ENCODE data around the gene BMERB1.

- no peak for TF ChIP-seq POLR2AphosphoS5 (IDR thresholded peaks at IDR 0.05; ENCODE audit: low read depth)
- TF ChIP-seq, protein P1, sequence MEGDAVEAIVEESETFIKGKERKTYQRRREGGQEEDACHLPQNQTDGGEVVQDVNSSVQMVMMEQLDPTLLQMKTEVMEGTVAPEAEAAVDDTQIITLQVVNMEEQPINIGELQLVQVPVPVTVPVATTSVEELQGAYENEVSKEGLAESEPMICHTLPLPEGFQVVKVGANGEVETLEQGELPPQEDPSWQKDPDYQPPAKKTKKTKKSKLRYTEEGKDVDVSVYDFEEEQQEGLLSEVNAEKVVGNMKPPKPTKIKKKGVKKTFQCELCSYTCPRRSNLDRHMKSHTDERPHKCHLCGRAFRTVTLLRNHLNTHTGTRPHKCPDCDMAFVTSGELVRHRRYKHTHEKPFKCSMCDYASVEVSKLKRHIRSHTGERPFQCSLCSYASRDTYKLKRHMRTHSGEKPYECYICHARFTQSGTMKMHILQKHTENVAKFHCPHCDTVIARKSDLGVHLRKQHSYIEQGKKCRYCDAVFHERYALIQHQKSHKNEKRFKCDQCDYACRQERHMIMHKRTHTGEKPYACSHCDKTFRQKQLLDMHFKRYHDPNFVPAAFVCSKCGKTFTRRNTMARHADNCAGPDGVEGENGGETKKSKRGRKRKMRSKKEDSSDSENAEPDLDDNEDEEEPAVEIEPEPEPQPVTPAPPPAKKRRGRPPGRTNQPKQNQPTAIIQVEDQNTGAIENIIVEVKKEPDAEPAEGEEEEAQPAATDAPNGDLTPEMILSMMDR (conservative IDR thresholded peaks at IDR 0.05; ENCODE audit: low read depth in 2 of 2) = no peak
- TF ChIP-seq EZH2 (IDR thresholded peaks at IDR 0.05; ENCODE audit: low read depth, unreplicated experiment) = no peak
- no peak for TF ChIP-seq EZH2phosphoT487 (IDR thresholded peaks at IDR 0.05; ENCODE audit: unreplicated experiment)
- TF ChIP-seq ZNF114 (CRISPR knock-in tag; IDR thresholded peaks at IDR 0.05) = no peak
- TF ChIP-seq CREB1 (CRISPR knock-in tag; IDR thresholded peaks at IDR 0.05; ENCODE audit: low read depth) = no peak
- no peak for TF ChIP-seq JUNB (IDR thresholded peaks at IDR 0.05; ENCODE audit: unreplicated experiment)
- TF ChIP-seq, protein P2, sequence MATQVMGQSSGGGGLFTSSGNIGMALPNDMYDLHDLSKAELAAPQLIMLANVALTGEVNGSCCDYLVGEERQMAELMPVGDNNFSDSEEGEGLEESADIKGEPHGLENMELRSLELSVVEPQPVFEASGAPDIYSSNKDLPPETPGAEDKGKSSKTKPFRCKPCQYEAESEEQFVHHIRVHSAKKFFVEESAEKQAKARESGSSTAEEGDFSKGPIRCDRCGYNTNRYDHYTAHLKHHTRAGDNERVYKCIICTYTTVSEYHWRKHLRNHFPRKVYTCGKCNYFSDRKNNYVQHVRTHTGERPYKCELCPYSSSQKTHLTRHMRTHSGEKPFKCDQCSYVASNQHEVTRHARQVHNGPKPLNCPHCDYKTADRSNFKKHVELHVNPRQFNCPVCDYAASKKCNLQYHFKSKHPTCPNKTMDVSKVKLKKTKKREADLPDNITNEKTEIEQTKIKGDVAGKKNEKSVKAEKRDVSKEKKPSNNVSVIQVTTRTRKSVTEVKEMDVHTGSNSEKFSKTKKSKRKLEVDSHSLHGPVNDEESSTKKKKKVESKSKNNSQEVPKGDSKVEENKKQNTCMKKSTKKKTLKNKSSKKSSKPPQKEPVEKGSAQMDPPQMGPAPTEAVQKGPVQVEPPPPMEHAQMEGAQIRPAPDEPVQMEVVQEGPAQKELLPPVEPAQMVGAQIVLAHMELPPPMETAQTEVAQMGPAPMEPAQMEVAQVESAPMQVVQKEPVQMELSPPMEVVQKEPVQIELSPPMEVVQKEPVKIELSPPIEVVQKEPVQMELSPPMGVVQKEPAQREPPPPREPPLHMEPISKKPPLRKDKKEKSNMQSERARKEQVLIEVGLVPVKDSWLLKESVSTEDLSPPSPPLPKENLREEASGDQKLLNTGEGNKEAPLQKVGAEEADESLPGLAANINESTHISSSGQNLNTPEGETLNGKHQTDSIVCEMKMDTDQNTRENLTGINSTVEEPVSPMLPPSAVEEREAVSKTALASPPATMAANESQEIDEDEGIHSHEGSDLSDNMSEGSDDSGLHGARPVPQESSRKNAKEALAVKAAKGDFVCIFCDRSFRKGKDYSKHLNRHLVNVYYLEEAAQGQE (IDR thresholded peaks at IDR 0.05; ENCODE audit: unreplicated experiment) = no peak
- TF ChIP-seq, protein P3, sequence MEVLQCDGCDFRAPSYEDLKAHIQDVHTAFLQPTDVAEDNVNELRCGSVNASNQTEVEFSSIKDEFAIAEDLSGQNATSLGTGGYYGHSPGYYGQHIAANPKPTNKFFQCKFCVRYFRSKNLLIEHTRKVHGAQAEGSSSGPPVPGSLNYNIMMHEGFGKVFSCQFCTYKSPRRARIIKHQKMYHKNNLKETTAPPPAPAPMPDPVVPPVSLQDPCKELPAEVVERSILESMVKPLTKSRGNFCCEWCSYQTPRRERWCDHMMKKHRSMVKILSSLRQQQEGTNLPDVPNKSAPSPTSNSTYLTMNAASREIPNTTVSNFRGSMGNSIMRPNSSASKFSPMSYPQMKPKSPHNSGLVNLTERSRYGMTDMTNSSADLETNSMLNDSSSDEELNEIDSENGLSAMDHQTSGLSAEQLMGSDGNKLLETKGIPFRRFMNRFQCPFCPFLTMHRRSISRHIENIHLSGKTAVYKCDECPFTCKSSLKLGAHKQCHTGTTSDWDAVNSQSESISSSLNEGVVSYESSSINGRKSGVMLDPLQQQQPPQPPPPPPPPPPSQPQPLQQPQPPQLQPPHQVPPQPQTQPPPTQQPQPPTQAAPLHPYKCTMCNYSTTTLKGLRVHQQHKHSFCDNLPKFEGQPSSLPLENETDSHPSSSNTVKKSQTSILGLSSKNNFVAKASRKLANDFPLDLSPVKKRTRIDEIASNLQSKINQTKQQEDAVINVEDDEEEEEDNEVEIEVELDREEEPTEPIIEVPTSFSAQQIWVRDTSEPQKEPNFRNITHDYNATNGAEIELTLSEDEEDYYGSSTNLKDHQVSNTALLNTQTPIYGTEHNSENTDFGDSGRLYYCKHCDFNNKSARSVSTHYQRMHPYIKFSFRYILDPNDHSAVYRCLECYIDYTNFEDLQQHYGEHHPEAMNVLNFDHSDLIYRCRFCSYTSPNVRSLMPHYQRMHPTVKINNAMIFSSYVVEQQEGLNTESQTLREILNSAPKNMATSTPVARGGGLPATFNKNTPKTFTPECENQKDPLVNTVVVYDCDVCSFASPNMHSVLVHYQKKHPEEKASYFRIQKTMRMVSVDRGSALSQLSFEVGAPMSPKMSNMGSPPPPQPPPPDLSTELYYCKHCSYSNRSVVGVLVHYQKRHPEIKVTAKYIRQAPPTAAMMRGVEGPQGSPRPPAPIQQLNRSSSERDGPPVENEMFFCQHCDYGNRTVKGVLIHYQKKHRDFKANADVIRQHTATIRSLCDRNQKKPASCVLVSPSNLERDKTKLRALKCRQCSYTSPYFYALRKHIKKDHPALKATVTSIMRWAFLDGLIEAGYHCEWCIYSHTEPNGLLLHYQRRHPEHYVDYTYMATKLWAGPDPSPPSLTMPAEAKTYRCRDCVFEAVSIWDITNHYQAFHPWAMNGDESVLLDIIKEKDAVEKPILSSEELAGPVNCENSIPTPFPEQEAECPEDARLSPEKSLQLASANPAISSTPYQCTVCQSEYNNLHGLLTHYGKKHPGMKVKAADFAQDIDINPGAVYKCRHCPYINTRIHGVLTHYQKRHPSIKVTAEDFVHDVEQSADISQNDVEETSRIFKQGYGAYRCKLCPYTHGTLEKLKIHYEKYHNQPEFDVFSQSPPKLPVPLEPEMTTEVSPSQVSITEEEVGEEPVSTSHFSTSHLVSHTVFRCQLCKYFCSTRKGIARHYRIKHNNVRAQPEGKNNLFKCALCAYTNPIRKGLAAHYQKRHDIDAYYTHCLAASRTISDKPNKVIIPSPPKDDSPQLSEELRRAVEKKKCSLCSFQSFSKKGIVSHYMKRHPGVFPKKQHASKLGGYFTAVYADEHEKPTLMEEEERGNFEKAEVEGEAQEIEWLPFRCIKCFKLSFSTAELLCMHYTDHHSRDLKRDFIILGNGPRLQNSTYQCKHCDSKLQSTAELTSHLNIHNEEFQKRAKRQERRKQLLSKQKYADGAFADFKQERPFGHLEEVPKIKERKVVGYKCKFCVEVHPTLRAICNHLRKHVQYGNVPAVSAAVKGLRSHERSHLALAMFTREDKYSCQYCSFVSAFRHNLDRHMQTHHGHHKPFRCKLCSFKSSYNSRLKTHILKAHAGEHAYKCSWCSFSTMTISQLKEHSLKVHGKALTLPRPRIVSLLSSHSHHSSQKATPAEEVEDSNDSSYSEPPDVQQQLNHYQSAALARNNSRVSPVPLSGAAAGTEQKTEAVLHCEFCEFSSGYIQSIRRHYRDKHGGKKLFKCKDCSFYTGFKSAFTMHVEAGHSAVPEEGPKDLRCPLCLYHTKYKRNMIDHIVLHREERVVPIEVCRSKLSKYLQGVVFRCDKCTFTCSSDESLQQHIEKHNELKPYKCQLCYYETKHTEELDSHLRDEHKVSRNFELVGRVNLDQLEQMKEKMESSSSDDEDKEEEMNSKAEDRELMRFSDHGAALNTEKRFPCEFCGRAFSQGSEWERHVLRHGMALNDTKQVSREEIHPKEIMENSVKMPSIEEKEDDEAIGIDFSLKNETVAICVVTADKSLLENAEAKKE (CRISPR knock-in tag; IDR thresholded peaks at IDR 0.05) = no peak
- TF ChIP-seq NANOG (IDR thresholded peaks at IDR 0.05; ENCODE audit: borderline replicate concordance) = no peak
- no peak for TF ChIP-seq STAT1 (IDR thresholded peaks at IDR 0.05; ENCODE audit: unreplicated experiment)
- TF ChIP-seq ZNF331 (CRISPR knock-in tag; IDR thresholded peaks at IDR 0.05; ENCODE audit: low read depth) = no peak
- TF ChIP-seq ETS1 (IDR thresholded peaks at IDR 0.05) = no peak
Observed at GRCh38 chr16:15445450-15445849, 11.1 kb downstream of the BMERB1 start.
